K562 (cell line): ENCODE data around the gene CNGA1. TPM values are rescaled to one million over a fixed set of nuclear protein-coding genes. Genes with fewer than 3 reads are reported as not detected.

Experiments used
- FOS ChIP-seq: IDR thresholded peaks from 3 replicates; pipeline ENCODE4 v1.6.1; 2011; ENCODE audit not compliant: insufficient read length; ENCODE audit errors: extremely low read depth
- FOXO4 ChIP-seq: fragments of 450-650 bp; formaldehyde crosslinking; IDR thresholded peaks from 2 replicates; pipeline ENCODE4 v1.4.0; 2020; ENCODE audit warnings: mild to moderate bottlenecking, moderate library complexity
- HMG20A ChIP-seq: fragments of 450-650 bp; formaldehyde crosslinking; conservative IDR thresholded peaks from 2 replicates; pipeline ENCODE4 v1.4.0; 2020; ENCODE audit warnings: mild to moderate bottlenecking, mixed read lengths
- ILF3 ChIP-seq: fragments of 450-650 bp; IDR thresholded peaks from 2 replicates; pipeline ENCODE4 v1.6.1; 2018; ENCODE audit warnings: antibody characterized with exemption, mild to moderate bottlenecking, moderate library complexity, borderline replicate concordance
- NELFE ChIP-seq: IDR thresholded peaks from 2 replicates; pipeline ENCODE4 v1.6.1; 2011; ENCODE audit warnings: mild to moderate bottlenecking; ENCODE audit not compliant: insufficient read depth, insufficient read length
- ZNF12 ChIP-seq: sonication (generic); formaldehyde crosslinking; IDR thresholded peaks from 2 replicates; pipeline ENCODE4 v1.4.0; 2020; ENCODE audit warnings: mild to moderate bottlenecking, missing genetic modification reagents
- ZNF134 ChIP-seq: fragments of 250-450 bp; sonication (Bioruptor Pico); conservative IDR thresholded peaks from 2 replicates; pipeline ENCODE4 v1.4.0; 2020
- ZNF384 ChIP-seq: IDR thresholded peaks from 2 replicates; pipeline ENCODE4 v1.6.1; 2012; ENCODE audit warnings: low read depth, low read length, improper control_type of control experiment
- ZNF551 ChIP-seq: fragments of 250-450 bp; sonication (Bioruptor Pico); IDR thresholded peaks from 2 replicates; pipeline ENCODE4 v1.5.0; 2021; ENCODE audit warnings: mild to moderate bottlenecking, moderate library complexity
- polyA plus RNA-seq, 8 experiments: library from polyadenylated mRNA; depleted of rRNA in 4 of 8; stranded (reverse) in 5 of 8; unstranded in 3 of 8; fragments of >200 nt; fragmentation: Nextera tagmentation in 2 of 8; fragmentation: Illumina TruSeq in 1 of 8; extraction: Ambion mirVana in 2 of 8; extraction: Trizol in 1 of 8; gene quantifications; 2 replicates each; pipeline versions ENCODE4 v1.2.1 to v1.2.3, GENCODE V29; 2011 to 2014; ENCODE audit warnings: inconsistent platforms in 1 of 8, missing spikeins in 1 of 8
- total RNA-seq, 7 experiments: library from RNA; depleted of rRNA in 6 of 7; stranded (reverse); fragments of >200 nt in 6 of 7; fragmentation: Illumina TruSeq in 2 of 7; extraction: Trizol in 2 of 7; gene quantifications; 2 replicates each; pipeline versions ENCODE4 v1.2.1 to v1.2.3, GENCODE V29; 2011 to 2021; ENCODE audit warnings: low replicate concordance in 1 of 7
- TF ChIP-seq, protein P1 (sequence below), 2 experiments: IDR thresholded peaks; 2 replicates each; pipeline ENCODE4 v1.6.1; 2011; ENCODE audit warnings: borderline replicate concordance in 1 of 2, control low read depth in 1 of 2, low read depth in 1 of 2, low read length in 1 of 2, mild to moderate bottlenecking in 1 of 2, mixed read lengths in 1 of 2, moderate library complexity in 1 of 2; ENCODE audit not compliant: insufficient read depth in 1 of 2, insufficient read length in 1 of 2, poor library complexity in 1 of 2, severe bottlenecking in 1 of 2; ENCODE audit errors: extremely low read depth in 1 of 2
- TF ChIP-seq, protein P2 (sequence below), 2 experiments: fragments of 450-650 bp; IDR thresholded peaks; 2 replicates each; pipeline ENCODE4 v1.6.1; 2018; ENCODE audit warnings: mild to moderate bottlenecking in 2 of 2, low read depth in 1 of 2; ENCODE audit not compliant: partially characterized antibody in 2 of 2
- TF ChIP-seq, protein P3 (sequence below): IDR thresholded peaks from 2 replicates; pipeline ENCODE4 v1.6.1; 2011; ENCODE audit warnings: borderline replicate concordance, low read depth, mild to moderate bottlenecking, moderate library complexity, low read length; ENCODE audit not compliant: insufficient read depth, poor library complexity, severe bottlenecking

The CNGA1 gene
- total and polyA plus RNA-seq, 9 of the 15 experiments (the other 6 are each of a cell fraction or from before 2014, with no cell fraction given): 0.03 to 0.29 (median 0.04) TPM; not detected in 5

DNA sequence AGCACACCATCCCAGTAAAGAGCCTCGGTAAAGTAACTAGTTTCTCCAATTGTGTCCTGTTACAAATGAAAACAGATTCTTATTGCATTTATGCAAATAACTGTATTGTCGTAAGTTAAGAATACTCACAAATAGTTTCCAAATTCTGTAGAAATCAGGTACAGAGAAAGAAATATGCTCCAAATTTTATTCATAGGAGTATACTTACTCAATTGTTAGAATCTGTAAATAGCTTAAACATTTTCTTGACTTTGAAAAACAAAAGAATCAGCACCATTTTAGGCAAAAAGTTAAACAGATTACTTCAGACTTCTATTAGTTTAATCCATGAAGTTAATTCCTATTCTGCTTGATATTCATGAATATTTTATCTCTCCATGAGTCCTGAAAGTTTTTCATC, 10.7 kb downstream of the CNGA1 start (continued):
- TF ChIP-seq, protein P1, sequence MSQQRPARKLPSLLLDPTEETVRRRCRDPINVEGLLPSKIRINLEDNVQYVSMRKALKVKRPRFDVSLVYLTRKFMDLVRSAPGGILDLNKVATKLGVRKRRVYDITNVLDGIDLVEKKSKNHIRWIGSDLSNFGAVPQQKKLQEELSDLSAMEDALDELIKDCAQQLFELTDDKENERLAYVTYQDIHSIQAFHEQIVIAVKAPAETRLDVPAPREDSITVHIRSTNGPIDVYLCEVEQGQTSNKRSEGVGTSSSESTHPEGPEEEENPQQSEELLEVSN (IDR thresholded peaks at IDR 0.05; ENCODE audit: borderline replicate concordance in 1 of 2, extremely low read depth in 1 of 2, insufficient read depth in 1 of 2, insufficient read length in 1 of 2, low read depth in 1 of 2, low read length in 1 of 2, poor library complexity in 1 of 2, severe bottlenecking in 1 of 2): no peak
- TF ChIP-seq ILF3 (no peak), ZNF12 (CRISPR knock-in tag) (no peak), FOXO4 (CRISPR knock-in tag) (no peak), ZNF134 (CRISPR knock-in tag) (no peak), ZNF384 (no peak), FOS (no peak), HMG20A (CRISPR knock-in tag) (no peak), NELFE (no peak), ZNF551 (CRISPR knock-in tag) (no peak)
- TF ChIP-seq, protein P2, sequence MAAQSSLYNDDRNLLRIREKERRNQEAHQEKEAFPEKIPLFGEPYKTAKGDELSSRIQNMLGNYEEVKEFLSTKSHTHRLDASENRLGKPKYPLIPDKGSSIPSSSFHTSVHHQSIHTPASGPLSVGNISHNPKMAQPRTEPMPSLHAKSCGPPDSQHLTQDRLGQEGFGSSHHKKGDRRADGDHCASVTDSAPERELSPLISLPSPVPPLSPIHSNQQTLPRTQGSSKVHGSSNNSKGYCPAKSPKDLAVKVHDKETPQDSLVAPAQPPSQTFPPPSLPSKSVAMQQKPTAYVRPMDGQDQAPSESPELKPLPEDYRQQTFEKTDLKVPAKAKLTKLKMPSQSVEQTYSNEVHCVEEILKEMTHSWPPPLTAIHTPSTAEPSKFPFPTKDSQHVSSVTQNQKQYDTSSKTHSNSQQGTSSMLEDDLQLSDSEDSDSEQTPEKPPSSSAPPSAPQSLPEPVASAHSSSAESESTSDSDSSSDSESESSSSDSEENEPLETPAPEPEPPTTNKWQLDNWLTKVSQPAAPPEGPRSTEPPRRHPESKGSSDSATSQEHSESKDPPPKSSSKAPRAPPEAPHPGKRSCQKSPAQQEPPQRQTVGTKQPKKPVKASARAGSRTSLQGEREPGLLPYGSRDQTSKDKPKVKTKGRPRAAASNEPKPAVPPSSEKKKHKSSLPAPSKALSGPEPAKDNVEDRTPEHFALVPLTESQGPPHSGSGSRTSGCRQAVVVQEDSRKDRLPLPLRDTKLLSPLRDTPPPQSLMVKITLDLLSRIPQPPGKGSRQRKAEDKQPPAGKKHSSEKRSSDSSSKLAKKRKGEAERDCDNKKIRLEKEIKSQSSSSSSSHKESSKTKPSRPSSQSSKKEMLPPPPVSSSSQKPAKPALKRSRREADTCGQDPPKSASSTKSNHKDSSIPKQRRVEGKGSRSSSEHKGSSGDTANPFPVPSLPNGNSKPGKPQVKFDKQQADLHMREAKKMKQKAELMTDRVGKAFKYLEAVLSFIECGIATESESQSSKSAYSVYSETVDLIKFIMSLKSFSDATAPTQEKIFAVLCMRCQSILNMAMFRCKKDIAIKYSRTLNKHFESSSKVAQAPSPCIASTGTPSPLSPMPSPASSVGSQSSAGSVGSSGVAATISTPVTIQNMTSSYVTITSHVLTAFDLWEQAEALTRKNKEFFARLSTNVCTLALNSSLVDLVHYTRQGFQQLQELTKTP (IDR thresholded peaks at IDR 0.05; ENCODE audit: low read depth in 1 of 2, partially characterized antibody in 2 of 2): no peak
- TF ChIP-seq, protein P3, sequence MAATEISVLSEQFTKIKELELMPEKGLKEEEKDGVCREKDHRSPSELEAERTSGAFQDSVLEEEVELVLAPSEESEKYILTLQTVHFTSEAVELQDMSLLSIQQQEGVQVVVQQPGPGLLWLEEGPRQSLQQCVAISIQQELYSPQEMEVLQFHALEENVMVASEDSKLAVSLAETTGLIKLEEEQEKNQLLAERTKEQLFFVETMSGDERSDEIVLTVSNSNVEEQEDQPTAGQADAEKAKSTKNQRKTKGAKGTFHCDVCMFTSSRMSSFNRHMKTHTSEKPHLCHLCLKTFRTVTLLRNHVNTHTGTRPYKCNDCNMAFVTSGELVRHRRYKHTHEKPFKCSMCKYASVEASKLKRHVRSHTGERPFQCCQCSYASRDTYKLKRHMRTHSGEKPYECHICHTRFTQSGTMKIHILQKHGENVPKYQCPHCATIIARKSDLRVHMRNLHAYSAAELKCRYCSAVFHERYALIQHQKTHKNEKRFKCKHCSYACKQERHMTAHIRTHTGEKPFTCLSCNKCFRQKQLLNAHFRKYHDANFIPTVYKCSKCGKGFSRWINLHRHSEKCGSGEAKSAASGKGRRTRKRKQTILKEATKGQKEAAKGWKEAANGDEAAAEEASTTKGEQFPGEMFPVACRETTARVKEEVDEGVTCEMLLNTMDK: no peak
